ENCODE data around the gene SPEG. TPM values are rescaled to one million over a fixed set of nuclear protein-coding genes. Genes with fewer than 3 reads are reported as not detected.

The SPEG gene
- total RNA-seq, 3 donors from 2014 or later = 0.32 to 36.6 (median 21.0) TPM

DNA sequence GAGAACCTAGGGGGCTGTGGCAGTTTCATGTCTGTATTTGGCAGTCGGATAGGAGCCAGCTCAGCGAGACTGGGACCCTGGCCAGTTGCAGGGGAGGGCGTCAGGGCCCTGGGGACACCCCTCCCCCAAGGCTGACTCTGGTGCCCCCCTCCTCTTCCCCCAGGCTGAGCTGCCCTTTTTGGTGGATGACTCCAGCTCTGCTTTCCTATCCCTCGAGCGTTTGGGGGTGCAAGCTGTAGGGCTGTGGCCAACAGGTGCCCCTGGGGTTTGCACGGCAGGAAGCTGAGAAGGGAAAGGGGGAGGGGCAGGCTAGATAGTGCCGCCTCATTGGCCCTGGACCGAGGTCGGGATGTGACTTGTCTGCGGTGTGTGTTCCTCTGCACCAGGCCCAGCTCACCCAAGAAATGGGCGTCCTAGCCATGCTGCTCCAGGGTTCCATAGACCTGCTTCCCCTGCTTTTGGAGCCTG is 26.4 kb downstream of the SPEG start:
- no peak for DNase-seq (ENCODE audit: low spot score in 2 of 2)
- Histone ChIP-seq H3K4me1 (peaks cover 6 to 20% of the 10 kb centered on the region in 2 donors), H3K36me3 (no peaks in the 10 kb centered on the region), H3K4me3 (peak overlapping the region in 2 of 3 donors; percentile 16 to 43), H3K27me3 (no peaks in the 10 kb centered on the region), H3K27ac (peak overlapping the region; percentile 71 to 84), H3K9me3 (no peaks in the 10 kb centered on the region)
- intact Hi-C loops (cut with DNase I; ENCODE audit: low total_unique reads) = no loop called here
- TF ChIP-seq, protein P1, sequence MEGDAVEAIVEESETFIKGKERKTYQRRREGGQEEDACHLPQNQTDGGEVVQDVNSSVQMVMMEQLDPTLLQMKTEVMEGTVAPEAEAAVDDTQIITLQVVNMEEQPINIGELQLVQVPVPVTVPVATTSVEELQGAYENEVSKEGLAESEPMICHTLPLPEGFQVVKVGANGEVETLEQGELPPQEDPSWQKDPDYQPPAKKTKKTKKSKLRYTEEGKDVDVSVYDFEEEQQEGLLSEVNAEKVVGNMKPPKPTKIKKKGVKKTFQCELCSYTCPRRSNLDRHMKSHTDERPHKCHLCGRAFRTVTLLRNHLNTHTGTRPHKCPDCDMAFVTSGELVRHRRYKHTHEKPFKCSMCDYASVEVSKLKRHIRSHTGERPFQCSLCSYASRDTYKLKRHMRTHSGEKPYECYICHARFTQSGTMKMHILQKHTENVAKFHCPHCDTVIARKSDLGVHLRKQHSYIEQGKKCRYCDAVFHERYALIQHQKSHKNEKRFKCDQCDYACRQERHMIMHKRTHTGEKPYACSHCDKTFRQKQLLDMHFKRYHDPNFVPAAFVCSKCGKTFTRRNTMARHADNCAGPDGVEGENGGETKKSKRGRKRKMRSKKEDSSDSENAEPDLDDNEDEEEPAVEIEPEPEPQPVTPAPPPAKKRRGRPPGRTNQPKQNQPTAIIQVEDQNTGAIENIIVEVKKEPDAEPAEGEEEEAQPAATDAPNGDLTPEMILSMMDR (IDR thresholded peaks at IDR 0.05) = no peak
- no peak for TF ChIP-seq POLR2A (IDR thresholded peaks at IDR 0.05)

DNA sequence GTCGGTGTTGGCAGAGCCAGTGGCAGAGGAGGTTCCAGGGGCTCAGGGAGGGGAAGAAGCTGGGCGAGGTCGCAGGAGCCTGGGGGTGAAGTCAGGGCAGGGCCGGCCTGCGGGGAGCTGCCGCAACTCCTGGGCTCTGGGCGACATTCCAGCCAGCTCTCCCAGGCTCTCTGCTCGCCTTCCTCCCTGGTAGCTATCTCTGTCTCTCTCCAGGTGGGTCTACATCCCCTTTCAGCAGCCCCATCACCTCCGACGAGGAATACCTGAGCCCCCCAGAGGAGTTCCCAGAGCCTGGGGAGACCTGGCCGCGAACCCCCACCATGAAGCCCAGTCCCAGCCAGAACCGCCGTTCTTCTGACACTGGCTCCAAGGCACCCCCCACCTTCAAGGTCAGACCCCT is 27.0 kb downstream of the SPEG start:
- Histone ChIP-seq H3K27me3 (no peaks in the 10 kb centered on the region), H3K36me3 (no peaks in the 10 kb centered on the region), H3K4me3 (no peak overlapping the region), H3K4me1 (peaks cover 6 to 20% of the 10 kb centered on the region in 2 donors), H3K9me3 (no peaks in the 10 kb centered on the region), H3K27ac (peak overlapping the region; percentile 71 to 84)
- TF ChIP-seq POLR2AphosphoS5 (IDR thresholded peaks at IDR 0.05) = no peak
- no peak for TF ChIP-seq POLR2A (IDR thresholded peaks at IDR 0.05)
- TF ChIP-seq, protein P1 (IDR thresholded peaks at IDR 0.05) = no peak
- intact Hi-C loops (cut with DNase I; ENCODE audit: low total_unique reads) = no loop called here
- no peak for DNase-seq (ENCODE audit: low spot score in 2 of 2)

DNA sequence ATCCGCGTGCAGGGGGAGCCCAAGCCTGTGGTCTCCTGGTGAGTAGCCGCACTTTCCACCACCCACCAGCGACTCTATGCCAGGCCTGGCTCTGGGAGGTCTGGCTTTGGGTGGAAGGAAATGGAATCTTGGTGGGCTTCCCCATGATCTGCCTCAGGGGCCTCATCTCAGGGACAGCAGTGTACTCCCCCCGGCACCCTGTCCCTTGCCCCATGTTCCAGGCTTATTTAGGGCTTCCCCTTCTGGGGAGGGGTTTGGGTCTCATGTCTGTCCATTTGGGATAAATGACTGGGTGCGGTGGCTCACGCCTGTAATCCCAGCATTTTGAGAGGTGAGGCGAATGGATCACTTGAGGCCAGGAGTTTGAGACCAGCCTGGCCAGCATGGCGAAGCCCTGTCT is 27.7 kb downstream of the SPEG start:
- H3K4me1 ChIP-seq = peaks cover 6 to 20% of the 10 kb centered on the region in 2 donors
- intact Hi-C loops (cut with DNase I; ENCODE audit: low total_unique reads) = no loop called here
- no peaks in the 10 kb centered on the region for H3K9me3 ChIP-seq
- no peak overlapping the region for H3K4me3 ChIP-seq
- no peak for TF ChIP-seq POLR2A (IDR thresholded peaks at IDR 0.05)
- TF ChIP-seq, protein P1 (IDR thresholded peaks at IDR 0.05) = no peak
- TF ChIP-seq POLR2AphosphoS5 (IDR thresholded peaks at IDR 0.05) = no peak
- H3K27me3 ChIP-seq = no peaks in the 10 kb centered on the region
- H3K36me3 ChIP-seq = no peaks in the 10 kb centered on the region
- H3K27ac ChIP-seq = no peak overlapping the region
- no peak for DNase-seq (ENCODE audit: low spot score in 2 of 2)

DNA sequence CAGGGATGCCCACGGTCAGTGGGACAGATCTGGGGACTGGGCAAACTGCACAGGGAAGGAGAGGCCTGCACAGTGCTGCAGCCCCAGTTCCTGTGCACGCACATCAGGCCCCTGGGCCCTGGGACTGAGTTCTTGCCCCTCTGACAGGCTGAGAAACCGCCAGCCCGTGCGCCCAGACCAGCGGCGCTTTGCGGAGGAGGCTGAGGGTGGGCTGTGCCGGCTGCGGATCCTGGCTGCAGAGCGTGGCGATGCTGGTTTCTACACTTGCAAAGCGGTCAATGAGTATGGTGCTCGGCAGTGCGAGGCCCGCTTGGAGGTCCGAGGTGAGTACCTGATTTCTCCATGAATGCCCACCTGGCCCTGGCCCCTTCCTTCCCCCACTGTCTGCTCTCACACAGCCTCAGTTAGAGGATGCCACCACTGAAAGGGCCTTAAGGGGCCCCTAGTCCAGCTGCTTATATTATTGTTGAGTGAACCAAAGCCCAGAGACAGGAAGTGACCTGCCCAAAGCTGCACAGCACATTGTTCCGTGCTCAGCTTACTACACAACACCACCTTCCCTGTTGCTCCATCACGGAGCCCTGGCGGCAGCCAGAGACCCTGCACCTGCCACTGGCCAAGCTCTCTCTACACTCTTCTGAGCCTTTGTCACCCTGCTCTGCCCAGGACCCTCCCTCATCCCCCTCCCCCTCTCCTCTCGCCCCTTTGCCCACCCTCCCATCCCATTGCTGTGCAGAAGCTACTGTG is 29.8 kb downstream of the SPEG start:
- Histone ChIP-seq H3K9me3 (no peaks in the 10 kb centered on the region), H3K4me3 (no peak overlapping the region), H3K4me1 (peaks cover 6 to 15% of the 10 kb centered on the region in 2 donors), H3K27ac (no peak overlapping the region), H3K27me3 (no peaks in the 10 kb centered on the region), H3K36me3 (no peaks in the 10 kb centered on the region)
- intact Hi-C loops (cut with DNase I; ENCODE audit: low total_unique reads) = no loop called here
- TF ChIP-seq POLR2AphosphoS5 (IDR thresholded peaks at IDR 0.05) (no peak), POLR2A (IDR thresholded peaks at IDR 0.05) (no peak)
- TF ChIP-seq, protein P1 (IDR thresholded peaks at IDR 0.05) = no peak
- no peak for DNase-seq (ENCODE audit: low spot score in 2 of 2)
